ENCODE measurements around the gene GPR18. TPM values are rescaled to one million over a fixed set of nuclear protein-coding genes. Genes with fewer than 3 reads are reported as not detected.

Gene GPR18
- total RNA-seq, 1 donor from 2014 or later = not detected

- DNase-seq (ENCODE audit: low read depth, low spot score) = no peak
Observed at GRCh38 chr13:99293178-99293577, 35.0 kb upstream of the GPR18 start.

- no peak for DNase-seq (ENCODE audit: low read depth, low spot score)
Observed at GRCh38 chr13:99290894-99291293, 32.7 kb upstream of the GPR18 start.

- no peak for DNase-seq (ENCODE audit: low read depth, low spot score)
Observed at GRCh38 chr13:99289674-99290337, 31.6 kb upstream of the GPR18 start.

GRCh38 chr13:99289271-99289670, 31.1 kb upstream of the GPR18 start:
- DNase-seq (ENCODE audit: low read depth, low spot score) = no peak

GRCh38 chr13:99288089-99288488, 29.9 kb upstream of the GPR18 start:
- DNase-seq (ENCODE audit: low read depth, low spot score) = no peak

GRCh38 chr13:99287551-99287950, 29.4 kb upstream of the GPR18 start:
- DNase-seq (ENCODE audit: low read depth, low spot score) = no peak

- no peak for DNase-seq (ENCODE audit: low read depth, low spot score)
Observed at GRCh38 chr13:99285432-99286182, 27.4 kb upstream of the GPR18 start.

- no peak for DNase-seq (ENCODE audit: low read depth, low spot score)
Observed at GRCh38 chr13:99282264-99283231, 24.4 kb upstream of the GPR18 start.

- no peak for DNase-seq (ENCODE audit: low read depth, low spot score)
Observed at GRCh38 chr13:99281811-99282263, 23.7 kb upstream of the GPR18 start.

- no peak for DNase-seq (ENCODE audit: low read depth, low spot score)
Observed at GRCh38 chr13:99280166-99280565, 22.0 kb upstream of the GPR18 start.

- DNase-seq (ENCODE audit: low read depth, low spot score) = no peak
Observed at GRCh38 chr13:99279637-99280036, 21.5 kb upstream of the GPR18 start.

- no peak for DNase-seq (ENCODE audit: low read depth, low spot score)
Observed at GRCh38 chr13:99278843-99279242, 20.7 kb upstream of the GPR18 start.

GRCh38 chr13:99278200-99278599, 20.0 kb upstream of the GPR18 start:
- no peak for DNase-seq (ENCODE audit: low read depth, low spot score)

GRCh38 chr13:99277629-99278028, 19.4 kb upstream of the GPR18 start:
- no peak for DNase-seq (ENCODE audit: low read depth, low spot score)

- no peak for DNase-seq (ENCODE audit: low read depth, low spot score)
Observed at GRCh38 chr13:99276706-99277105, 18.5 kb upstream of the GPR18 start.

GRCh38 chr13:99275093-99275469, 16.9 kb upstream of the GPR18 start:
- DNase-seq (ENCODE audit: low read depth, low spot score) = no peak

- DNase-seq (ENCODE audit: low read depth, low spot score) = no peak
Observed at GRCh38 chr13:99273128-99273527, 14.9 kb upstream of the GPR18 start.

GRCh38 chr13:99272481-99272880, 14.3 kb upstream of the GPR18 start:
- no peak for DNase-seq (ENCODE audit: low read depth, low spot score)

- no peak for DNase-seq (ENCODE audit: low read depth, low spot score)
Observed at GRCh38 chr13:99271249-99271648, 13.1 kb upstream of the GPR18 start.

GRCh38 chr13:99270518-99270917, 12.3 kb upstream of the GPR18 start:
- no peak for DNase-seq (ENCODE audit: low read depth, low spot score)

GRCh38 chr13:99269627-99270241, 11.6 kb upstream of the GPR18 start:
- peak; percentile 22 for DNase-seq (ENCODE audit: low read depth, low spot score)

Data from pulmonary artery endothelial cell (primary cell).